K562 (cell line): ENCODE results near the gene RTL10. TPM values are rescaled to one million over a fixed set of nuclear protein-coding genes. Genes with fewer than 3 reads are reported as not detected.

Experiments used
- RNF219 ChIP-seq: fragments of 250-450 bp; sonication (Bioruptor Pico); IDR thresholded peaks from 2 replicates; pipeline ENCODE4 v1.5.0; 2022; ENCODE audit warnings: mild to moderate bottlenecking
- SMAD2 ChIP-seq: fragments of 150-350 bp; IDR thresholded peaks from 2 replicates; pipeline ENCODE4 v1.6.1; 2014; ENCODE audit warnings: low read depth, mild to moderate bottlenecking, low read length
- TRIM25 ChIP-seq: fragments of 450-650 bp; IDR thresholded peaks from 2 replicates; pipeline ENCODE4 v1.7.0; 2016; ENCODE audit warnings: borderline replicate concordance
- ZKSCAN3 ChIP-seq: fragments of 250-450 bp; sonication (Bioruptor Pico); IDR thresholded peaks from 2 replicates; pipeline ENCODE4 v1.4.0; 2020
- ZNF639 ChIP-seq, 2 experiments: fragments of 200-800 bp in 1 of 2; sonication (Bioruptor generic) in 1 of 2; sonication (generic) in 1 of 2; formaldehyde crosslinking in 1 of 2; IDR thresholded peaks in 1 of 2; conservative IDR thresholded peaks in 1 of 2; 2 replicates each; pipeline versions ENCODE4 v1.5.0 to v1.6.1; 2016 to 2020; ENCODE audit warnings: missing compliant biosample characterization in 1 of 2, missing genetic modification characterization in 1 of 2, missing genetic modification reagents in 1 of 2
- polyA plus RNA-seq, 8 experiments: library from polyadenylated mRNA; depleted of rRNA in 4 of 8; stranded (reverse) in 5 of 8; unstranded in 3 of 8; fragments of >200 nt; fragmentation: Nextera tagmentation in 2 of 8; fragmentation: Illumina TruSeq in 1 of 8; extraction: Ambion mirVana in 2 of 8; extraction: Trizol in 1 of 8; gene quantifications; 2 replicates each; pipeline versions ENCODE4 v1.2.1 to v1.2.3, GENCODE V29; 2011 to 2014; ENCODE audit warnings: inconsistent platforms in 1 of 8, missing spikeins in 1 of 8
- total RNA-seq, 7 experiments: library from RNA; depleted of rRNA in 6 of 7; stranded (reverse); fragments of >200 nt in 6 of 7; fragmentation: Illumina TruSeq in 2 of 7; extraction: Trizol in 2 of 7; gene quantifications; 2 replicates each; pipeline versions ENCODE4 v1.2.1 to v1.2.3, GENCODE V29; 2011 to 2021; ENCODE audit warnings: low replicate concordance in 1 of 7

Gene RTL10
- total and polyA plus RNA-seq, 9 of the 15 experiments (the other 6 are each of a cell fraction or from before 2014, with no cell fraction given) = 19.8 to 75.5 (median 32.5) TPM

- TF ChIP-seq TRIM25 (no peak), ZNF639 (CRISPR knock-in tag; conservative IDR thresholded peaks at IDR 0.05 in 1 of 2, IDR thresholded peaks at IDR 0.05 in 1 of 2) (0 out of 4 replicates have a peak, but pooled peaks of 1 of the 2 experiments have one; percentile 6), RNF219 (CRISPR knock-in tag) (no peak), SMAD2 (no peak), ZKSCAN3 (no peak)
Measured at GRCh38 chr22:19904174-19904856, 49.6 kb upstream of the RTL10 start (continued).
